Fibroblast of lung (primary cell): ENCODE results near the gene MTIF3. TPM values are rescaled to one million over a fixed set of nuclear protein-coding genes. Genes with fewer than 3 reads are reported as not detected.
A peak's percentile ranks its signal among the peaks of the same experiment; 100 is the strongest.

ENCODE experiments used
- DNase-seq, 2 donors: peaks; one replicate each; pipeline versions ENCODE4 v3.0.0 to v3.0.0-alpha.2; 2010; ENCODE audit warnings: low read depth in 2 of 2
- H2AFZ ChIP-seq: 2 replicates; pipeline ENCODE4 v1.5.1; 2012; ENCODE audit warnings: low read length, control low read depth, inconsistent platforms
- H3K27ac ChIP-seq: 2 replicates; pipeline ENCODE4 v1.5.1; 2011; ENCODE audit warnings: low read length, control low read depth; ENCODE audit not compliant: insufficient read depth
- H3K27me3 ChIP-seq: 2 replicates; pipeline ENCODE4 v1.5.1; 2011; ENCODE audit warnings: mild to moderate bottlenecking, low read length; ENCODE audit not compliant: control insufficient read depth, insufficient read depth
- H3K36me3 ChIP-seq: 2 replicates; pipeline ENCODE4 v1.5.1; 2011; ENCODE audit warnings: low read length; ENCODE audit not compliant: control insufficient read depth, insufficient read depth
- H3K4me1 ChIP-seq: 2 replicates; pipeline ENCODE4 v1.5.1; 2011; ENCODE audit warnings: low read length; ENCODE audit not compliant: control insufficient read depth, insufficient read depth; ENCODE audit errors: extremely low read depth
- H3K4me2 ChIP-seq: 2 replicates; pipeline ENCODE4 v1.5.1; 2011; ENCODE audit warnings: low read length, control low read depth; ENCODE audit not compliant: insufficient read depth; ENCODE audit errors: extremely low read depth
- H3K4me3 ChIP-seq, 4 experiments: fragments of 200-600 bp in 1 of 4; sonication (generic) in 1 of 4; replicated peaks in 1 of 4; 2 replicates each; pipeline ENCODE4 v1.5.1; 2011 to 2016; ENCODE audit warnings: low read length in 4 of 4, low read depth in 3 of 4, mild to moderate bottlenecking in 3 of 4, control low read depth in 2 of 4, inconsistent platforms in 1 of 4, mixed read lengths in 1 of 4; ENCODE audit not compliant: insufficient read depth in 1 of 4; ENCODE audit errors: control extremely low read depth in 1 of 4
- H3K79me2 ChIP-seq: 2 replicates; pipeline ENCODE4 v1.5.1; 2012; ENCODE audit warnings: mild to moderate bottlenecking, low read length, inconsistent platforms; ENCODE audit not compliant: control insufficient read depth, insufficient read depth
- H3K9ac ChIP-seq: 2 replicates; pipeline ENCODE4 v1.5.1; 2011; ENCODE audit warnings: mild to moderate bottlenecking, low read length, control low read depth; ENCODE audit not compliant: insufficient read depth
- H3K9me3 ChIP-seq: 2 replicates; pipeline ENCODE4 v1.5.1; 2012; ENCODE audit warnings: low read depth, low read length; ENCODE audit not compliant: control insufficient read depth, insufficient read depth
- H4K20me1 ChIP-seq: 2 replicates; pipeline ENCODE4 v1.5.1; 2011; ENCODE audit warnings: low read length; ENCODE audit not compliant: control insufficient read depth, insufficient read depth; ENCODE audit errors: extremely low read depth
- EZH2 ChIP-seq: IDR thresholded peaks from 2 replicates; pipeline ENCODE4 v1.5.1; 2012; ENCODE audit warnings: low read length, control low read depth, mild to moderate bottlenecking; ENCODE audit errors: missing control alignments
- polyA plus RNA-seq, 2 donors: library from polyadenylated mRNA; depleted of rRNA in 1 of 2; stranded (reverse) in 1 of 2; unstranded in 1 of 2; fragments of >200 nt; gene quantifications; 2 replicates each; pipeline ENCODE4 v1.2.1, GENCODE V29; 2011 to 2012; ENCODE audit warnings: missing spikeins in 1 of 2
- total RNA-seq: library from RNA; depleted of rRNA; stranded (reverse); fragments of >200 nt; gene quantifications from 2 replicates; pipeline ENCODE4 v1.2.1, GENCODE V29; 2014
- TF ChIP-seq, protein P1 (sequence below), 2 donors: IDR thresholded peaks in 1 of 2; conservative IDR thresholded peaks in 1 of 2; 1 replicate in 1 of 2; 2 replicates in 1 of 2; pipeline ENCODE4 v1.5.1; 2011 to 2012; ENCODE audit warnings: low read length in 2 of 2, control low read depth in 1 of 2, inconsistent platforms in 1 of 2, low read depth in 1 of 2, mild to moderate bottlenecking in 1 of 2

MTIF3 gene
- total and polyA plus RNA-seq, 2 donors (not counting 1 experiment from before 2014, with no cell fraction given): 90.0 to 92.3 TPM

DNA sequence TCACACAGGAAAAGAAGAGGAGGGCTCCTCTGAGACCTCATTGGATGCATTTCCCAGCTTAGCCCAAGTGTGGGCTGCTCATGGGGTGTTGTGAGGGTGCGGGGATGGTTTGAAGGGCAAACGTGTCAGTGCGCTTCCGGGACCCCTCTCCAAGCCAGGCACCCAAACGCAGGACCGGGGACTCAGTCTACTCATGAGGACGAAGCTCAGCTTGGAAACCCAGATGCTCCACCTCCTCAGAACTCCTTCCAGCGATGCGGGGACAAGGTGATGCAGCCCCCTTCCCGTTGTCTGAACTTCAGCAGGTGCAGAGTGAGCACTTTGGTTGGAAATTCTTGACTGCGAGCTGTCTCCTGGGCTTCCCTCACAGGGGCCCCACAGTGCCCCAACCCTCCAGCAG is 33.1 kb upstream of the MTIF3 start:
- H3K9me3 ChIP-seq: no peaks in the 10 kb centered on the region
- no peak for DNase-seq
- H3K36me3 ChIP-seq: no peaks in the 10 kb centered on the region
- H3K4me2 ChIP-seq: no peak overlapping the region
- no peaks in the 10 kb centered on the region for H3K79me2 ChIP-seq
- TF ChIP-seq, protein P1, sequence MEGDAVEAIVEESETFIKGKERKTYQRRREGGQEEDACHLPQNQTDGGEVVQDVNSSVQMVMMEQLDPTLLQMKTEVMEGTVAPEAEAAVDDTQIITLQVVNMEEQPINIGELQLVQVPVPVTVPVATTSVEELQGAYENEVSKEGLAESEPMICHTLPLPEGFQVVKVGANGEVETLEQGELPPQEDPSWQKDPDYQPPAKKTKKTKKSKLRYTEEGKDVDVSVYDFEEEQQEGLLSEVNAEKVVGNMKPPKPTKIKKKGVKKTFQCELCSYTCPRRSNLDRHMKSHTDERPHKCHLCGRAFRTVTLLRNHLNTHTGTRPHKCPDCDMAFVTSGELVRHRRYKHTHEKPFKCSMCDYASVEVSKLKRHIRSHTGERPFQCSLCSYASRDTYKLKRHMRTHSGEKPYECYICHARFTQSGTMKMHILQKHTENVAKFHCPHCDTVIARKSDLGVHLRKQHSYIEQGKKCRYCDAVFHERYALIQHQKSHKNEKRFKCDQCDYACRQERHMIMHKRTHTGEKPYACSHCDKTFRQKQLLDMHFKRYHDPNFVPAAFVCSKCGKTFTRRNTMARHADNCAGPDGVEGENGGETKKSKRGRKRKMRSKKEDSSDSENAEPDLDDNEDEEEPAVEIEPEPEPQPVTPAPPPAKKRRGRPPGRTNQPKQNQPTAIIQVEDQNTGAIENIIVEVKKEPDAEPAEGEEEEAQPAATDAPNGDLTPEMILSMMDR (conservative IDR thresholded peaks at IDR 0.05 in 1 of 2, IDR thresholded peaks at IDR 0.05 in 1 of 2; ENCODE audit: low read depth in 1 of 2, low read length in 2 of 2): no peak
- no peak for TF ChIP-seq EZH2
- no peak overlapping the region for H3K27ac ChIP-seq
- H3K9ac ChIP-seq: no peak overlapping the region
- H4K20me1 ChIP-seq: no peaks in the 10 kb centered on the region
- H3K4me1 ChIP-seq: no peaks in the 10 kb centered on the region
- no peak overlapping the region for H3K4me3 ChIP-seq
- peaks cover 2% of the 10 kb centered on the region for H3K27me3 ChIP-seq
- no peak overlapping the region for H2AFZ ChIP-seq

DNA sequence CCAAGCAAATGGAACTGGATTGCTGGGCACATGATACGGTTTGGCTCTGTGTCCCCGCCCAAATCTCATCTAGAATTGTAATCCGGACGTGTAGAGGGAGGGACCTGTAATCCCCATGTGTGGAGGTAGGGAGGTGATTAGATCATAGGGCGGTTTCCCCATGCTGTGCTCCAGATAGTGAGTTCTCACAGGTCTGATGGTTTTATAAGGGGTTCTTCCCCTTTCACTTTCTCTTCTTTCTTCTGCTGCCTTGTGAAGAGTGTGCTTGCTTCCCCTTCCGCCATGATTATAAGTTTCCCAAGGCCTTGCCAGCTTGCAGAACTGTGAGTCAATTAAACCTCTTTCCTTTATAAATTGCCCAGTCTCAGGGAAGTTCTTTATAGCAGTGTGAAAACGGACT is 32.6 kb upstream of the MTIF3 start:
- Histone ChIP-seq H3K9ac (no peak overlapping the region), H3K79me2 (no peaks in the 10 kb centered on the region), H3K36me3 (no peaks in the 10 kb centered on the region), H3K27me3 (peaks cover 2% of the 10 kb centered on the region), H3K4me1 (no peaks in the 10 kb centered on the region), H2AFZ (no peak overlapping the region), H3K9me3 (no peaks in the 10 kb centered on the region), H3K4me3 (no peak overlapping the region), H3K4me2 (no peak overlapping the region), H4K20me1 (no peaks in the 10 kb centered on the region), H3K27ac (no peak overlapping the region)
- TF ChIP-seq, protein P1 (conservative IDR thresholded peaks at IDR 0.05 in 1 of 2, IDR thresholded peaks at IDR 0.05 in 1 of 2; ENCODE audit: low read depth in 1 of 2, low read length in 2 of 2): no peak
- no peak for TF ChIP-seq EZH2
- no peak for DNase-seq

DNA sequence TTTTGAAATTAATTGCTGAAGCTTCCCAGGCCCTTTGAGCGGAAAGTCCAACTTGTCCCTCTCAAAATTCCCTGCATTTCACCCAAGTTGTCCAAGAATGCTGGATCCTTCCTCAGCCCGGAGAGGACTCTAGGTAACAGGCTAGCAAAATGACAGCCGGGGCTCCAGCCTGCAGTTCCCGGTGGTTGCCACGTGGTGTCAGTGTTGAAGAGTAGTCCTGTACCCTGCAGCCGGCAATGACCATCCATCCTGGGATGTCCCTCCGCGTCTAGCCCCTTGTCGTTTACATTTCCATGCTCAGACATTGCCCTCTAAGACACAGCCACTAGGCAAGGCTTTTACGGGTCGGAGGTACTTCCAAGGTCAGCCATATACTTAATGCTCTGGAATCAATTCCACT is 31.4 kb upstream of the MTIF3 start:
- H2AFZ ChIP-seq: no peak overlapping the region
- DNase-seq: peak in 1 of 2 donors; percentile 27

More for the DNA sequence above, 31.4 kb upstream of the MTIF3 start:
- Histone ChIP-seq H3K27ac (no peak overlapping the region), H3K27me3 (peaks cover 2% of the 10 kb centered on the region), H3K36me3 (no peaks in the 10 kb centered on the region), H3K9ac (no peak overlapping the region), H3K4me3 (no peak overlapping the region), H3K9me3 (no peaks in the 10 kb centered on the region), H3K4me2 (no peak overlapping the region), H3K4me1 (no peaks in the 10 kb centered on the region), H4K20me1 (no peaks in the 10 kb centered on the region), H3K79me2 (no peaks in the 10 kb centered on the region)
- TF ChIP-seq EZH2: no peak
- TF ChIP-seq, protein P1 (conservative IDR thresholded peaks at IDR 0.05 in 1 of 2, IDR thresholded peaks at IDR 0.05 in 1 of 2; ENCODE audit: low read depth in 1 of 2, low read length in 2 of 2): peak; percentile 49 to 86
